Measurements from ENCODE around the gene PRKAR2B.

DNA sequence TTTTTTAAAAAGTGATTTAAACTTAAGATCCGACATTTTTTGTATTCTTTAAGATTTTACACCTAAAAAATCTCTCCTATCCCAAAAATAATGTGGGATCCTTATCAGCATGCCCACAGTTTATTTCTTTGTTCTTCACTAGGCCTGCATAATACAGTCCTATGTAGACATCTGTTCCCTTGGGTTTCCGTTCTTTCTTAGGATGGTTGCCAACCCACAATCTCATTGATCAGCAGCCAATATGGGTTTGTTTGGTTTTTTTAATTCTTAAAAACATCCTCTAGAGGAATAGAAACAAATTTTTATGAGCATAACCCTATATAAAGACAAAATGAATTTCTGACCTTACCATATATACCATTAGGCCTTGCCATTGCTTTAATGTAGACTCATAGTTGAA lies 115.9 kb downstream of the PRKAR2B start:
- no peak for TF ChIP-seq CTCF (IDR thresholded peaks at IDR 0.05 in 8 of 11, conservative IDR thresholded peaks at IDR 0.05 in 3 of 11)
- no peak for TF ChIP-seq POLR2AphosphoS5 (IDR thresholded peaks at IDR 0.05)

All from spleen (tissue), 7 donors.